ENCODE data around the gene RERE.
"Not testable (repeated sequence)": the region's sequence is repeated elsewhere in the genome, so short reads cannot be mapped to it uniquely, and the experiment has no call there.

RERE gene

DNA sequence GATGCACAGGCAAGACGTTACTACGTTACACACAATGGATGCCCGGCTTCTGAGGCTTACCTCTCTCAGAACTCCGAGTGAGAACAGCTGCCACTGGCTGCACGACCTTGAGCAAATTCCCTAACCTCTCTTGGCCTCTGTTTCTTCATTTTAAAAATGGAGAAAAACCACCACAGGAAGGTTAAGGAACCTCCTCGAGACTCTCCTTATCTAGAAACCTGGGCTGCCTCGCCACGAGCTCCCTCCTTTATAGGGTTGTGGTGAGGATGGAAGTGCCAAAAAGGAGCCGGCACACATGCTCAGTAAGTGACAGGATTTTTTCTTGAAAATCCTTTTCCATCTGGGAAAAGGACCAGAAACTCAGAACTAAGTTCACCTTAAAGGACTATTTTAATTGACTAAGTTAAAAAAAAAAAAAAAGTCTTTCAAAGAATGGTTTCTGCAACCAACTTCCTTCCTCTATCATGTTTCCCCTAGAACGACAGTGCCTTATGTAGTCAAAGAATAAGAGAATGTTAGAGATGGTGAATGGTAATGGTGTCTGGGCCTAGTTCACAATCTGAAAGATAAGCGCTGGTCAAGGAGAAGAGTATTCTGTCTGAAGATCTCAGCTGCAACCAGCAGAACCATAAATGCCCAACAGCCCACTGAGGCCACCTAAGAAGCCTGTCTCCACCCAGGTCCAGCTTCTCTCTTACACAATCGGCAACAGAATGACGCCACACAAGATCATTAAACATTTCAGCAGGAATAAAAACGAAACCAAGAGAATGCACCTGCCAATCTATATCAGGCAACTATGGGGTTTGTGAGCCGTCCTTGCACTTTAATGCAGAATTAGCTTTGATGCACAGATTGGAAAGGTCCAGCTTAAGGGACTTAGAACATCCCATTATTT, 434.6 kb downstream of the RERE start:
- peaks cover 71% of the 10 kb centered on the region for H3K4me1 Mint-ChIP-seq
- peak overlapping the region; percentile 33 to 48 for H3K4me3 Mint-ChIP-seq
- no peaks in the 10 kb centered on the region for H3K9me3 Mint-ChIP-seq
- no peak overlapping the region for H3K27ac Mint-ChIP-seq
- no peaks in the 10 kb centered on the region for H3K27me3 Mint-ChIP-seq
- ATAC-seq (no peak), DNase-seq (no peak)

DNA sequence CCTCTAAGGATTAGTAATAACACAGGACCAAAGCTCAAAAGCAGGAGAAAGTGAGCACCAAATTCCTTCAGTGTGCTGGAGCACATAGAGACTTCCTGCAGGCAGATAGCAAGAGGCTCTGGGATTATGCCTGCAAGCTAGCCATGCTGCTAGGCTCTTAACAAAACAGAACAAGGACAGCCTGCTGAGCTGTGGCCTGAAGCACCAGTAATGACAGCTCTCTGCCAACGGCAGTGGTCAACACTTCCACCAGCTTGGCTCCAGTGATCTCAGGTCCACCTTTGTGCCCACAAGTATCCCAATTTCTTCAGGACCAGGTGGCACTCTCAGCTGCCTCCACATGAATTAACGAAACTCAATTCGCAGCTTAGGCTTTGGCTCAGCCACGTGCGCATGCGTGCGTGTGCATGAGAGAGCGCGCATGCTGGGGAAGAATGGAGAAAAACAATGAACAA, 435.4 kb downstream of the RERE start:
- ATAC-seq (no peak), DNase-seq (no peak)
- Mint-ChIP-seq H3K9me3 (no peaks in the 10 kb centered on the region), H3K4me3 (no peak overlapping the region), H3K4me1 (peaks cover 75% of the 10 kb centered on the region), H3K27ac (no peak overlapping the region), H3K27me3 (no peaks in the 10 kb centered on the region)

DNA sequence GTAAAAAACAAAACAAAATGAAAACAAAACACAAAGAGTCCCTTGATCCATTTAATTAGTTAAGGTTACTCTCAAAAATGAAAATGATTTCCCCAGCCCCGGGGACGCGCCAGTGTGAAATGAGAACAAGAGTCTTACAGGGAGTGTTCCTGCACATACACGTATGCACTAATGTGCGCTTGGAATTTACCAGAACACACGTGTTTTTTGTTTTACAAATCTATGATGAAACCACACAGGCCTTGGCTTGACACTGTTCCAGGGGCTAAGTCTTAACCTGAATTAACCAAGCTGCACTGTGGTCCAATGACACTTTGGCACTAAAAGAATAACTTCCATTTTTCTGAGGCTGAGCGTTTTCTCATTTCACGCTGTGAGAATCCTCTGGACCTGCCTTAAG, 435.8 kb downstream of the RERE start:
- no peak overlapping the region for H3K27ac Mint-ChIP-seq
- DNase-seq (no peak), ATAC-seq (no peak)
- H3K4me1 Mint-ChIP-seq: peaks cover 71% of the 10 kb centered on the region
- H3K4me3 Mint-ChIP-seq: no peak overlapping the region
- H3K9me3 Mint-ChIP-seq: no peaks in the 10 kb centered on the region
- H3K27me3 Mint-ChIP-seq: no peaks in the 10 kb centered on the region

DNA sequence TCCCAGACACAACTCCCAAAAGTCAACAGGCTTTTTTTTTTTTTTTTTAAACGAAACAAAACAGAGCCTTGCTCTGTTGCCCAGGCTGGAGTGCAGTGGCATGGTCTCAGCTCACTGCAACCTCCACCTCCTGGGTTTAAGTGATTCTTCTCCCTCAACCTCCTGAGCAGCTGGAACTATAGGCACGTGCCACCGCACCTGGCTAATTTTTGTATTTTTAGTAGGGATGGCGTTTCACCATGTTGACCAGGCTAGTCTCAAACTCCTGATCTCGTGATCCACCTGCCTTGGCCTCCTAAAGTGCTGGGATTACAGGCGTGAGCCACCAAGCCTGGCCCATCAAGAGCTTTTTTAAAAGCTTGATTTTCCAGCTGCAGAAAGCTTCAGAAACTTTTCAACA, 437.1 kb downstream of the RERE start:
- ATAC-seq, H3K27me3 Mint-ChIP-seq, H3K27ac Mint-ChIP-seq, H3K4me3 Mint-ChIP-seq, DNase-seq, H3K9me3 Mint-ChIP-seq: not testable (repeated sequence)
- H3K4me1 Mint-ChIP-seq: peaks cover 77% of the 10 kb centered on the region

- no peak overlapping the region for H3K4me3 Mint-ChIP-seq
- H3K27ac Mint-ChIP-seq: peak overlapping the region in 1 of 2 donors; percentile 60
- no peaks in the 10 kb centered on the region for H3K27me3 Mint-ChIP-seq
- DNase-seq (no peak), ATAC-seq (no peak)
- no peaks in the 10 kb centered on the region for H3K9me3 Mint-ChIP-seq
- peaks cover 79% of the 10 kb centered on the region for H3K4me1 Mint-ChIP-seq
Observed at GRCh38 chr1:8379513-8380186, 437.8 kb downstream of the RERE start.

DNA sequence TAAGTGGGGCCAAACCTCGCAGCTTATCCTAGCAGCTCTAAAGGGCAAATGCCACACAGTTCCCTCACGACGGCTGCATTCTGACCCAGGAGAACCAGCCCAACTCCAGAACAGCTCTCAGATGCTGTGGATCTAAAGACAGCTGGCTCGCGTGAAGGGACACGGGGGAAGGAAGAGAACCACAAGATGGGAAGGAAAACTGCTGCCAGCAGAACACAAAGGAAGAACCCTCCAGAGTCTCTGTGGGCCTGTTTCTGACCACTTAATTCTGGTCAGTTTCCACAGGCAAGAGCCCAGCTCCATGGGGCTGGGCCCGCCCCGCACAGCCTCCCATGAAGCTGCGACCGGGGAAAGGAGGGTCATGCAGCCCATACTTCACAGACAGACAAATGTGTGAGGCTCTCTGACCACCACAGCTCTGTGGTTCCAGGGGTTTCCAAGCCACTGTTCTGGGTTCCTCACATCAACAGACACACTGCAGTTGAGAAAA, 438.4 kb downstream of the RERE start:
- no peaks in the 10 kb centered on the region for H3K27me3 Mint-ChIP-seq
- ATAC-seq (no peak), DNase-seq (no peak)
- H3K27ac Mint-ChIP-seq: no peak overlapping the region
- H3K4me1 Mint-ChIP-seq: peaks cover 79% of the 10 kb centered on the region
- H3K9me3 Mint-ChIP-seq: no peaks in the 10 kb centered on the region
- H3K4me3 Mint-ChIP-seq: no peak overlapping the region

DNA sequence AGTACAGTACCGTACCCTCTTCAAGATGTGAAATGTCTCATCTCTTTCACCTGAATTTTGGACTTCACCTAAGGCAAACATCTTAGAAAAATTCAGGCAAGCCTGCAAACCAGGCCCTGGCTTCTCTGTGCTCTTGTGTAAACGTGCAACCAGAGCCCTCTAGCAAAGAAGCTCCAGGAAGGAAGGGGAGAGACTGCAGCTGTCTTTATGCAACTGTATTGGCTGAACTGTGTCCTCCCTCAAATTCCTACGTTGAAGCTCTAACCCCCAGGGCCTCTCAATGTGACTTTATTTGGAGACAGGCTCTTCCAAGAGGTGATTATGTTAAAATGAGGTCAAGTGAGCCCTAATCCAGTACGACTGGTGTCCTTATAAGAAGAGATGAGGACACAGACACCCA, 439.3 kb downstream of the RERE start:
- Mint-ChIP-seq H3K27ac (peak overlapping the region in 1 of 2 donors; percentile 47), H3K4me1 (peaks cover 78% of the 10 kb centered on the region), H3K4me3 (no peak overlapping the region), H3K9me3 (no peaks in the 10 kb centered on the region), H3K27me3 (no peaks in the 10 kb centered on the region)
- no peak for ATAC-seq
- no peak for DNase-seq

DNA sequence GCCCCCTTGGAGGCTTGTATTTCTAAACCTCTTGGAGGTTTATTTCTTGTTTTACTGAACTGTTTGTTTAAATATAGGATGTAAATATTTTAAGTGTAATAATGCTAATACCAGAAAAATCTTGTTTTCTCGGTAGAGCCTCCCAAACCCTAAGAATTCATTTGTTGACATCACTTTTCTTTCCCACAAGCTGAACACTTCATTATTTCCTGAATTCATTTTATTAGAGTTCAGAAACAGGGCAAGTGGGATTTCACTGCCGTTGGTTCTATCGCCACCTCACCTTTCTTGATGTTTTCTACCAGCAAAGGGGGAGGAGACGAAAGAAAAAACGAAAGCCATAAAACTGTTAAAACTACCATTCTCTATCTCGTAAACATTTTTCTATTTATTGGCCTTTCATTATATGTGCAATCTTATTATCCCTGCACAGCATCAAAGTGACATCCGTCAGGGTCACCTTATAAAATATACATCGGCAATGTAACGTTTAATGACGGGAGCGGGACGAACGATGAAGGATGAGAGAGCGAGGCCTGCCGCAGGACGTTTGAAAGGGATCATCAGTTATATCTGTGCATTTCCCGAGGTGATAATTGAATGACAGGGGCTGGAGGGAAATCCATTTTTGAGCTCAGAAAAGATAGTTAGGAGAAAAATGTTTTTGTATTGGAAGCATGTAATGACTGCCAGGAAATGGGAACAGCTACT, 440.0 kb downstream of the RERE start:
- H3K27ac Mint-ChIP-seq: no peak overlapping the region
- no peaks in the 10 kb centered on the region for H3K27me3 Mint-ChIP-seq
- peaks cover 70% of the 10 kb centered on the region for H3K4me1 Mint-ChIP-seq
- H3K9me3 Mint-ChIP-seq: no peaks in the 10 kb centered on the region
- ATAC-seq (no peak), DNase-seq (no peak)
- no peak overlapping the region for H3K4me3 Mint-ChIP-seq

- Mint-ChIP-seq H3K4me3 (no peak overlapping the region), H3K4me1 (peaks cover 64% of the 10 kb centered on the region), H3K27me3 (no peaks in the 10 kb centered on the region), H3K9me3 (no peaks in the 10 kb centered on the region), H3K27ac (no peak overlapping the region)
- no peak for ATAC-seq
- DNase-seq: no peak
Observed at GRCh38 chr1:8376358-8376840, 441.0 kb downstream of the RERE start.

- ATAC-seq (no peak), DNase-seq (no peak)
- H3K4me1 Mint-ChIP-seq: peaks cover 58% of the 10 kb centered on the region
- H3K27ac Mint-ChIP-seq: peak overlapping the region in 1 of 2 donors; percentile 90
- H3K27me3 Mint-ChIP-seq: no peaks in the 10 kb centered on the region
- no peaks in the 10 kb centered on the region for H3K9me3 Mint-ChIP-seq
- H3K4me3 Mint-ChIP-seq: no peak overlapping the region
Observed at GRCh38 chr1:8374812-8375211, 442.6 kb downstream of the RERE start.

DNA sequence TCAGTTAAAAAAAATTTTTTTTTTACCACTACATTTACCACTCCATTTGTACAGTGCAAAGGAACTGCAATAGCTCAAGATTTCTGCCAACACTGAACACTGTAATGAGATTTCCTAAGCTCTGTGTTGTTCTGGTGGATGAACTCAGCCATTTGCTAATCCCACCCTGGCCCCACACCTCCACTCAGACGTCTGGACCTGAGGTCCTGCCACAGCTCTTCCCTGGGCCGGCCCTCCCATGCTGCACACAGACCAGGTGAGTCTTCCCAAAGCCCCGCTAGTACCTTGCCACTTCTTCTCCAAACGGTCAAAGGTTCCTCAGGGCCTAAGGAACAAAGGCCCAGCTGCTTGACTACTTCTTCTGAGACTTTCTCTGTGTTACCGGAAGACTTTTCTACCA, 443.1 kb downstream of the RERE start:
- no peaks in the 10 kb centered on the region for H3K27me3 Mint-ChIP-seq
- DNase-seq: no peak
- H3K4me1 Mint-ChIP-seq: peaks cover 58% of the 10 kb centered on the region
- no peak overlapping the region for H3K4me3 Mint-ChIP-seq
- ATAC-seq: no peak
- H3K9me3 Mint-ChIP-seq: no peaks in the 10 kb centered on the region
- peak overlapping the region in 1 of 2 donors; percentile 90 for H3K27ac Mint-ChIP-seq

DNA sequence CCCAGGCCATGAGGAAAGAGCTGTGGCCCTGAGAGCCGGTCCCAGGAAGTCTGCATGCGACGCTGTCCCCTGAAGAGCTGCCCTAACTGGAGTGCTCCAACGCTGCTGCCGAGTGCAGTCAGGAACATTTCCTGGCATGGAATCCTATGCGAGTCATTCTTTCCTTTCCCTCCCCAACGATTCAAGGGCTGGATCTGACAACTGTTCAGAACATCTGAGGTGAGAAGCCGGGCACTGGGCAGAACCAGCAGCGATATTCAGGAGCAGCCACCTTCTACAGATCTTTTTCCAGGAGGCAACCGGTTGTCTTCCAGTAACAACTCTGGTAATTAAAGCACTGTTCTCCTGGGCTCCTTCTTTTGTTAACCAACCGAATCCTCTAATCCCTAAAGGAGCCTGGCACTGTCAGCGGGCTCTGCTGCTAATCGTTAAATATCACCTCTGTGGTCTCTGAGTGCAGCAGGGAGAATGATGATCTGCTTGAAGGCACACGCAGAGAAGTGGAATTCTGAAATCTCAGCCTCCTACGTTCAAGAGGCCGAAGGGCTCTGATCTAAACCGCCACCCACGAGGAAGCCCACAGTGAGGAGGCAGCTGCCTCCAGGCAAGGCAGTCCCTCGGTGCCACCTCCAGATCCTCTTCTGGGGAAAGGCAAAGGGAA, 443.7 kb downstream of the RERE start:
- ATAC-seq: no peak
- DNase-seq: no peak
- peaks cover 51% of the 10 kb centered on the region for H3K4me1 Mint-ChIP-seq
- no peaks in the 10 kb centered on the region for H3K9me3 Mint-ChIP-seq
- peak overlapping the region in 1 of 2 donors; percentile 54 for H3K27ac Mint-ChIP-seq
- H3K4me3 Mint-ChIP-seq: no peak overlapping the region
- no peaks in the 10 kb centered on the region for H3K27me3 Mint-ChIP-seq

DNA sequence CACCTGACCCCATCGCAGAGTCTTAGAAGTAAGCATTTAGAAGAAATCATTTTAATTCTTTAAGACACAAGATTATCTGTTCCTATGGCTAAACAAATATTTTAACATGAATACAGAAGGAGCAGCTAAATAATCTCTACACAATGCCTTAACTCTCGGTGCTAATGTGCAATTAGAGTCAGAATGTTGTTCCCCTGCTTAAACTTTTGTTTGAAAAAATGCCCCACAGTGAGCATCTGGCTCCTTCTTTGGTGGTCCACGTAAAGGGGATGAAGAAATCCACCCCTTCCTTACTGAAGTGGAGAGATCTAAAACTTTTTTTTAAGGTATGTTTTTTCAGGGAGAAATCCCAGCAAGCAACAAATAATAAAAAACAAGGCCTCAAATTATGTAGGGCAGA, 444.3 kb downstream of the RERE start:
- H3K27ac Mint-ChIP-seq: peak overlapping the region in 1 of 2 donors; percentile 19
- DNase-seq: no peak
- no peak overlapping the region for H3K4me3 Mint-ChIP-seq
- no peaks in the 10 kb centered on the region for H3K27me3 Mint-ChIP-seq
- no peak for ATAC-seq
- H3K9me3 Mint-ChIP-seq: no peaks in the 10 kb centered on the region
- H3K4me1 Mint-ChIP-seq: peaks cover 46% of the 10 kb centered on the region

DNA sequence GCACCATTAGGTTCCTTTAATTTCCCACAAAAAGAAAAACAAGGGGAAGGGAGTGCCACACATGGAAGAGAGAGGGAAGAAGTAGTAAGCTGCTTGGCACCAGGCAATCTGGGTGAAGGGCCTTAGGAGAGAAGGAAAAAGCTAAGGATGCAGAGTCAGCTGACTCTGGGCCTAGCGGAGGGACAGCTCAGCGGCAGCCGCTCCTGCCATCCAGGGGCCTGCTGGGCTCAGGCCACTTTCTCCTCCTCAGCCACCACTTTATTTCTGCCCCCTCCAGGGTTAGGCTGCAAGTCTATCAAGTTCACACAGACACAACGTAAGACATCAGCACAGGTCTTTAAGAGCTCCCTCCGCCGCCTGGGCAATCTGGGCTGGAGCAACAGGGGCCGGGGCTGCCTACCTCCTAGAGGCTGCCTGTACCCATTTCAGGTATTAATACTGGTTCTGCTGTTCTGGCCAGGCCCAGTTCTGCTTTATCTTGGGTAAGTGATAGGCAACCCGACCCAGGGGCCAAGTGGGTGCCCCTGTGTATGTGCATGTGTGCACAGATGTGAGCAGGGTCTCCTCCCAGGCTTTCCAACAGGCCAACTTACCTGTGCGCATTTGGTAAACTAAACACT, 446.0 kb downstream of the RERE start:
- H3K27ac Mint-ChIP-seq: no peak overlapping the region
- no peak overlapping the region for H3K4me3 Mint-ChIP-seq
- H3K27me3 Mint-ChIP-seq: no peaks in the 10 kb centered on the region
- no peak for ATAC-seq
- no peaks in the 10 kb centered on the region for H3K9me3 Mint-ChIP-seq
- H3K4me1 Mint-ChIP-seq: peaks cover 45% of the 10 kb centered on the region
- no peak for DNase-seq

DNA sequence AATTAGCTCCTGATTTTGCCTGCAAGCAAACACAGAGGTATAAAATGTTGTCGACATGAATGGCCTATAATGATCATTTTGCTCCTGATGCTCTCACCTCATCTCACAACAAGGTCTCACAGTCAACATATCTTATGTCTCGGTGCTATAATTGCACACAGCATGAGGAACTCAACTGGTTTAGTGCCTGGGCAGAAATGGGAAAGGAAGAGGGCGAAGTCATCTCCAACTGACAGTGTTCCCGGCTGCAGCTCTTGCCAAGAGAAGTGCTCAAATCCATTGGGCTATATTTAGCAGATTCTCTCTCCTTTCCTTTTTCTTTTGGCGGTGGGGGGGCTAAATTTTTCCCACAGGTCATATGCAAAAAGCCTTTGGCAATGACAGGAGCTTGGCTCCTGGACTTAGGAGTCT, 446.5 kb downstream of the RERE start:
- DNase-seq (no peak), ATAC-seq (no peak)
- Mint-ChIP-seq H3K27me3 (no peaks in the 10 kb centered on the region), H3K27ac (no peak overlapping the region), H3K9me3 (no peaks in the 10 kb centered on the region), H3K4me1 (peaks cover 42% of the 10 kb centered on the region), H3K4me3 (no peak overlapping the region)
